CD4-positive, alpha-beta T cell treated with Interleukin-6 for 4 hours (primary cell): ENCODE data around the gene ATXN7L1.

ENCODE experiments used
- DNase-seq: peaks from one replicate; pipeline ENCODE4 v3.0.0-alpha.2; 2020; ENCODE audit warnings: mixed read lengths

Gene ATXN7L1

DNA sequence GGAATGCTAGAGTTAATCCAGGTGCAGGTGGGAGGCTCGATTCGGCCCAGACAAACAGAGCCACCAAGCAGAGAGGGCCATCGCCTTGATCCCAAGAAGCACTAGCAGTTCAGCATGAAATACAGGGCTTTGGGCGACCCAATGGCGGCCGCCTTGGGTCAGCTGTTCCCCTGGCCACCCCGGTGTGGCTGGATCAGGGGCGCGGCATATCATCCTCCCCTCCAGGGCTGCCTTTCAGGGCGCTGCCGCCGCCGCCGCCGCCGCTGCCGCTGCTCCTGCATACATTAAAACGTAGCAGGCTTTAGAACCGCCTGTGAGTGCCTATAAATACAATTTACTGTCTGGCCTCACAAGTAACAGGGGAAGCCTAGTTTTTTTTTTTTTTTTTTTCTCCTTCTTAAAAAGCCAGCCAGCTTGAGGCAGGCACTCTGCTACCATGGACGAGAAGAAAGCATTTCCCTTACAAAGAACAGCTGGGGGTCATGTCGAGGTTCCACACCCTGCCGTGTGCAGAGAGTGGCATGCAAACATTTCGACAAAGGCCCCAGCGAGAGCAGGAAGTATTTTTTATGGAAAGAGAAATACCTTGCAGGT is 237.4 kb downstream of the ATXN7L1 start:
- DNase-seq, result no peak

DNA sequence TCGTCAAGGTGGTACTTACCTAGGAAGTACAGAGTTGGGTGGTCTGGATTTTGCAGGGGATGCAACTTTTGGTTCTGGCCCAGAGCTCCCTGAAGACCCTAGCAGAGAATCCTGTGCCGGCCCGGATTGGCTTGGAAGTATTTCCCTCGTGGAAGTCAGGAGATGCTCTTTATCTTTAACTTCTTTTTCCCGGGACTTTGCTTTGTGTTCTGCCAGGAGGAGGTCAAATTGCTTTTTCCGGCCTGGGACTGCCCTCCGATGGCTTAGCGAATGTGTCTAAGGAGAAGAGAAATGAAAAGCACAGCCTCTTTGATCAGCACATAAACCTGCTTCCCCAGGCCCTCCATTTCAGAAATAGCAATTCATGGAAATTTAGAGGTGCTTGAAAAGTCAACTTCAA is 238.1 kb downstream of the ATXN7L1 start:
- DNase-seq, result no peak

DNA sequence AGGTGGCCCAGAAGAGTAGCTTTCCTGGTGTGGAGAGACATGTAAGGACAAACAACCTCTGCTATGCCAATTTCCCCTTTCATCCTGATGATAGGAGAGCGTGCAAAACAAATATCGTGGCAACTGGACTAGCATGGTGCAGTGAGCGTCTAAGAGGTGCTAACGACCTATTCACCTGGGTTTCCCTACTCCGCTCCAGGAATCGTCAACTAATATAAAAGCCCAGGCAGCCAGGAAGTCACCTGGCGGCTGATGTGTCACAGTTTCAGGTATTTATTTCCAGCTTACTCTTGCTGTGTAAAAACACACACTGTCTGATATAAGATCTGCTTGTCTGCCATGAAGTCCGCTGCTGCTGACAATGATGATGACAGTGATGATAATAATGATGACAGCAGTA is 238.6 kb downstream of the ATXN7L1 start:
- DNase-seq, result no peak

DNA sequence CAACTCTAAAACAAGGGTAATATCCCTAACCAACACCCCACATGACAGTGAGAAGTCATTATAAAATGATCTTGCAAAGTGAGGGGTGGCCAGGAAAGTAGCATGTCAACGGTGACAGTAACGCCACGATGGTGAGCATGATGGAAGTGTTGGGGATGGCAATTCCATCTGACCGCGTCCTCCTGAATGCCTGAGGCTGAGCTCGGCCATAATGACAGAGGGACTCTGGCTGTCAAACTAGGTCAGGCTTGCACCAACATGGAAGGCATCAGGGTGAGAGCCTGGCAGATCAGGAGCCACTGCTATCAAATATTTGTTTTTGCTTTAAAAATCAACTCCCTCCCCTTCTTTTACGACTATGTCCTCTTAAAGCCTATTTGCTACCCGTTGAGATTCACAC is 239.4 kb downstream of the ATXN7L1 start:
- no peak for DNase-seq

DNA sequence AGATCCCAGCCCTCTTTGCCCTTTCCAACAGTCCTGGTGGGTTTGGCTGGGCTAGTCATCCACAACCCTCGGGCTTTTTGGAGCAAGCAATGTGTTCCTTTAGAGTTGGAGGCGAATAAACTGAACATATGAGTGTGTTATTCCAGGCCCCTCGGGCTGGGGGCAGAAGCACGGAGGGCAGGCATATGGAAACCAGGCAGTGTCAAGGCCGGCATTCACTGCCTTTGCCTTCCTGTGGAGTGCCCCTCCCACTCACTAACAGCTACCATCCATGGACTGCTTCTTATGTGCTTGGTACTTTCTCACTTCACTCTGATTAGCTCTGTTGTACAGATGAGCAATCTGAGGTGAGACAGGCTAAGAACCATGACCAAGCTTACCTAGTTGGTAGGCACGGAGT is 241.2 kb downstream of the ATXN7L1 start:
- DNase-seq, result no peak

DNA sequence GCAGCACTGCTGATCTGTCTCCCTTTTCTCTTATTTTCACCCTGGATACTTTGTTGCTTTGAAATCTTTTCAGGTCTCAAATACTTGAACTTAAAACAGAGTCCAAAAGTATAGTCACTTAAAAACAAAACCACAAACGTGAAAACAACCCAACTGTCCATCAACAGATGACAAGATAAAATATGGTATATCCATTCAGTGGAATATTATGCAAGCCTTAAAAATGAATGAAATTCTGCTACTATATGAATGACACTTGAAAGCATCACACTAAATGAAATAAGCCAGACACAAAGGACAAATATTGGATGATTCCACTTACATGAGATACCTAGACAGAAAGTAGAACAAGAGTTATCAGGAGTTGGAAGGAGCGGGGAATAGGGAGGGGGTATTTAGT is 250.4 kb downstream of the ATXN7L1 start:
- DNase-seq, result no peak

DNA sequence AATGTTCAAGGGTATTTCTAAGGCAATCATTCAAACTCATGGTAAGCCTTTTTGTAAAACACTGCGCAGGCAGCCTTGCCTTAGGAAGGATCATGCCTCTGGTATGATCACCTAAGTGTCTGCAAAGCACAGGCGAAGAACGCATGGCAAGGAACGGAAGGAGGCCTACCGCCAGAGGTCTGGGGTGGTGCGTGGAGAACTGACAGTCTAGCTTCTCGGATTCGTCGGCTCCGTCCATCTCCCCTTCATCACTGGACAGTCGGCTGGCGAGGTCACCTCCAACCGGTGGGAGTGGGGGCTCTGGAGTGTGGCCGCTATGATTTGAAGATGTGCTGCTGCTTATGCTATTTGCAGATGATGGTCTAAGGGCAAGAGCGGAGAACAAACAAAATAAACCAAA is 252.5 kb downstream of the ATXN7L1 start:
- DNase-seq, result no peak

DNA sequence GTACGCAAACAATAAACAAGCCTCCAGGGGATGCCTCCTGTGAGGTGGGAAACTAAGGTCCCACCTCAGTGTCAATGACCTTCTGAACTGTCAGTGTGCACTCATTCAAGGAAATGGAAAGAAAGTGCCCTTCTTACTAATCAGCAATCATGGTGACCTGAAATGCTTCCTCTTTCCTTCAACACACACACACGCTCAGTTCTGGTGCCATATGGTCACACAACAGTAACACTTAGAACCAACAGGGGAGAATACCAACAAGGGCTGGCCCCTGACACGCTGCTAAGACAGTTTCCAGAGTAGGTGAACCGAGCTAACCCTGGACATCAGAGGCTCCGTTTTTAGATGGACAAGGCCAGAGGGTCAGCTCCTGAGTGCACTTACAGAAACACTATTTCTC is 253.0 kb downstream of the ATXN7L1 start:
- no peak for DNase-seq

DNA sequence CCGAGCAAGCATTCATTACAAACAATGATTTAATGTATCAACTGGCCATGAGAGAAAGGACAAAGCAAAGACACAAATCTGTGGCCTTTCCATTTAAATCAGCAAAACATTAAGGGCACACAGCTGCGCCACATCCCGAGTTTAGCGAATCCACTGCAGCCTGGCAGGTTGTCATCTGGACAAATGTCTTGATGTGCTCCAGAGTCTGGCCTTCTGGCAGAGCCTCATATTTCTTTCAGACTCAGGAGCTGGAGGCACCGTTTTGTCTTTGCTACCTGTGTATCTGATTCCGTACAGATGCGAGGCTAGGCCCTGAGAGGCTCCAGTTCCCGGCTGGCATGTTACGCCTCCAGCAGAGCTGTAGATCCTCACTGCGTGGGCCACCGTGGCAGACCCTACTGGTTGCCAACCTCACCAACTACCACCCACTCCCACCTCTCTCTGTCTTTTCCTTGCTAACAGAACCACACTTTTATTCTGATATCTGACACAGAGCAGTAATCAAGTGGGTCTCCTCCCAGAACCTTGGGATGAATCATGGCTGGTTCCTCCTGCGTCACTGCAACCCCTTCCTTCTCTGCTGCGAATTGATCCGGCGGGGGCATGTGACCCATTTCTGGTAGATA is 254.2 kb downstream of the ATXN7L1 start:
- no peak for DNase-seq

DNA sequence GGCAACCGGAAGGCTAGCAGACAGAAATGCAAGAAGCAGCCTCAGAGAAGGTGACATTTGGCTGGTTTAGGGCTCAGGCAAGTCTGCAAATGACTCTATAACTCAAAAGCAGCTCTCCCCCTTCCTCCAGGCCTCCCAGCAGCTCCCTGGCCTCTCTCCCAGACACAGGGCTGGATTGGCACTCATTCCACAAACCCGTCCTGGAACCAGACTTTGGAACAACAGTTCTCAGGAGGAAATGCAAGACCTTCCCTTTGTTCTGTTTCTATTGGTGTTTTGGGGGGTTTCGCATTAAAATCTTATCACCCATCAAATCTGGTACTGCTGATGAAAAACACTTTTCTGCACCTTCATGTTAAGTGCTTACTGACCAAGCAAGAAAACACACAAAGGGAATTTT is 254.8 kb downstream of the ATXN7L1 start:
- no peak for DNase-seq

DNA sequence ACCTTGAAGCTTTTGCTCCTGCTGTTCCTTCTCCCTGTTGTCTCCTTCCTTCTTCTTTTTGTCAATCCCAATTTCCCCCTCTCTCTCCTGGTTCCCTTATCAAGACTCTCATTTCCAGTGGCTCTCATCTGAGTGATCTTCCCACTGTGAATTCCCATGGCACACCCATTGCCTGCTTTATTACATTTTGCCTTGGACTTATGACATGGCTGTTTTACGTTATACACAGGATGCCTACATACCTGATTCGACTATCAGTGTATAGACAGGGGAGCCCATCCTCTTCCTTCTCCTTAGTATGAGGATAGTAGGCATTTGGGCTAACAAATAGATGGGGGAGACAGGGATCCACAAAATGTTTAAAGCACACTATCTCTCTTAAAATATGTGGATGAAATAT is 255.2 kb downstream of the ATXN7L1 start:
- DNase-seq, result no peak

DNA sequence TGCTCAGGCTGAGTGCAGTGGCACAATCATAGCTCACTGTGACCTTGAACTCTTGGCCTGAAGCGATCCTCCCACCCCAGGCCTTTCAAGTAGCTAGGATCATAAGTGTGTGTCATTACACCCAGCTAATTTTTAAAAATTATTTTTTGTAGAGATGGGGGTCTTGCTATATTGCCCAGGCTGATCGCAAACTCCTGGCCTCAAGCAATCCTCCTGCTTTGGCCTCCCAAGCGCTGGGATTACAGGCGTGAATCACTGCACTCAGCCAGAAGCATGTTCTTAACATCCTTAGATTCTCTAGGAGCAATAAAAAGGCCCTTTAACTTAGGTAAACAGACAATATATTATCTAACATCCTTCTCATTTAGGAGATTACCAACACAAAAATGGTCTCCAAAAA is 256.8 kb downstream of the ATXN7L1 start:
- no peak for DNase-seq

DNA sequence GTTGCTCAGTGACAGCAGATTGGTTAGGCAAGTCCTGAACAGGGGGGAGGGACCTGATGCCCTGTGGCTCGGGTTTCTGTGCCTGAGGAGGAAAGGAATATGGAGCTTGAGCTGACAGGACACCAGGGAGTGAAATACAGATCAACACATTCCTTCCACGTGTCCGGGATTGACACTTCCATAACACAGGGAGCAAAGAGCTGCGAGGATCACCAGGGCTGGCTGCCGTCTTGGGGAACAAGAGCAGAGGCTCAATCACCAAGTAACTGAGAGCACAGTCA is 258.4 kb downstream of the ATXN7L1 start:
- no peak for DNase-seq

DNA sequence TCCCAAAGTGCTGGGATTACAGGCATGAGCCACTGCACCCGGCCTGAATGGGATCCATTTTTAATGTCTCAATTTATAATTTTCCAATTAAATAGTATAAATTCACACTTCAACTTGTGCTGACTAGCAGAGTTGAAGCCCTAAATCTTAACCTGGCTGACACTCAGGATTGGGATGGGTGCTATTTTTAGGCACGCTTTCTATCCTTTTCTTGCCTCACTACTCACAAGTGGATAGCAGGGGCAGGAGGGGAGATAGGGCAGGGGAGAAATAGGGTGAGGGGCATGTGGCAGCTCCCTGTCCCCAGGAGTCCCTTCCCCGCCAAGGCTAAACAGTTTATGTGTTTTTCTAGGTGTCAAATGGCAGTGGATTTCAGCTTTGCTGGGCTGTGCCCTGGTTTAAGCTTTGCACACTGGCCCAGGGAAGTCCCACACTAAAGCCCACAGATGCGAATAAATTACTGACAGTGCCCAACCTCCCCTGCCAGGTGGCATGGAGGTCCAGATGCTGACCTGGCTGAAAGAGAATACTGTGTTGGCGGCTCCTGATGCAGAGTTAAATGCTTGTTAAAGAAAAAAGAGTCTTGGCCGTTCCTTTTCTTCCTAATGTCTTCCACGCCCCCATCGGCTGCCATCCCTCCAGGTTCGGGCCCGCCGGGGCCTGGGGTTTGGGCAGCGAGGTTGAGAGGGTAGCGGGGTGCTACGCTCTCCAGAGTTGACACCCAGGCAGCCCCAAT is 259.0 kb downstream of the ATXN7L1 start:
- DNase-seq, result no peak

DNA sequence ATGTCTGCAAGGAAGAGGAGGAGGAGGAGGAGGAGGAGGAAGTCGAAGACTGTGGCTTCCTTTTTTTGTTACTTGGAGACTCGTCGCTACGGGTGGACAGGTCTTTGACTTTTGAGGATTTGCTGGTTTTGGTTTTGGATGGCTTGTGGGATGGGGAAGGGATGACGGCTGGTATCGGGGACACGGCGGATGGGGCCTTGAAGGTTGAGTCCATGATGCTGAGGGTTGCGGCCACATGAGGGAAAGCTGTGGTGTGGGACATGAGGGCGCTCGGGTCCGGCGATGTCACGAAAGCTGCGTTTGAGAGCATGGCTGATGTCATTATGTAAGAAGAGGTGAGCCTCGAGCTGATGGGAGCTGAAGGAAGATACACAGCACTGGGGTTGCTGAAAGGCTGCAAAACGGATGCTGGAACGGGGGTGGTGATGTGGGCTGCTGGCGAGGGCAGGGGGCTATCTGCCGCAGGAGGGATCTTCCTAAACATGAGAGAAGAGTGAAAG is 262.0 kb downstream of the ATXN7L1 start:
- no peak for DNase-seq

DNA sequence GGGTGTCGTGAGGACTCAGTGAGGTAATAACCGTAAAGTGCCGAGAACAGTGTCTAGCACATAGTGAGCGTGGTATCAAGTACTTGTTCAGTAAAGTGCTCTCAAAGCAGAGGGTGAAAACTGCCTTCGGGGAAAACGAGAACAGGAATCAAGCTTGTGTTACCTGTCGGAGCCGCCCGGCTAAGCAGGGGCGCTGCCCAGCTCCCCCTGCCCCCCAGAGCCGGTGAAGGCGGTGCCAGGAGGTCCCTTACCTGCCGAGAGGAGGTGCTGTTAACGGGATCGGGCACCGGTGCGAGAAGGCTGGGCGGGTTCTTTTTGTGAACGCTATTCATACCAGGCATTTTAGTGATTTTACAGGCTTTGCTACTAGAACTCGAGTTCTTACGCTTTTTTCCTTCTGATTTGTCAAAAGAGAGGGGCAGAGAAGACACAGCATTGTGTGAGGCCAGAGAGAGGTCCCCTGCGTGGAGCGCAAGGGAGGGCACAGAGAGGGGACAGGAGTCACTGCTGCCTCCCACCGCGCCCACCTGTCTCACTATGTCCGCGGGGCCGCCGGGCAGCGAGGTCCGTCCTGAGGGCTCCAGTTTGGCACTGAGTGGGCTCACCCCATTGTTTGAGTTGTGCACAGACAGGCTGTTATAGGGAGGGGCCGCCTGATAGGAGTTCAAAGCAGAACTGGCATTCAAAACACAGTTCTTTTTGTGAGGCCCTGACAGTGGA is 262.6 kb downstream of the ATXN7L1 start:
- DNase-seq, result no peak

DNA sequence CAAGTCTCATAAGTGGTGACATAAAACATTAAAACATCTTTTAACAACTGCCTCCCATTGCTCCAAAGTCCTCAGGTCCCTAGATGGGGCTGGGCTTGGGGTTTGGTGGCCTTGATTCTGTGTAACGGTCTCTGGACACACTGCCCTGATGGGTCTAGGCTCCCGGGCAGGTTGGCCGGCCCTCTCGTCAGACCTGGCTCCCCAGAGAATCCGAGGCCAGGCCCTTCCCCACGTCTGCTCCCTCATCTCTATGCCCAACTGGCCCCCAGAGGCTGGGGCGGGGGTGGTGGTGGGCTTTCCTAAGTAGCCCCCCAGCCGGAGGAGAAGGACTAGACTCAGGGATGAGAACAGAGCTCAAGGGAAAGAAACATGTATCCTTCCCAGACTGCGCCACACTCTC is 263.6 kb downstream of the ATXN7L1 start:
- no peak for DNase-seq

DNA sequence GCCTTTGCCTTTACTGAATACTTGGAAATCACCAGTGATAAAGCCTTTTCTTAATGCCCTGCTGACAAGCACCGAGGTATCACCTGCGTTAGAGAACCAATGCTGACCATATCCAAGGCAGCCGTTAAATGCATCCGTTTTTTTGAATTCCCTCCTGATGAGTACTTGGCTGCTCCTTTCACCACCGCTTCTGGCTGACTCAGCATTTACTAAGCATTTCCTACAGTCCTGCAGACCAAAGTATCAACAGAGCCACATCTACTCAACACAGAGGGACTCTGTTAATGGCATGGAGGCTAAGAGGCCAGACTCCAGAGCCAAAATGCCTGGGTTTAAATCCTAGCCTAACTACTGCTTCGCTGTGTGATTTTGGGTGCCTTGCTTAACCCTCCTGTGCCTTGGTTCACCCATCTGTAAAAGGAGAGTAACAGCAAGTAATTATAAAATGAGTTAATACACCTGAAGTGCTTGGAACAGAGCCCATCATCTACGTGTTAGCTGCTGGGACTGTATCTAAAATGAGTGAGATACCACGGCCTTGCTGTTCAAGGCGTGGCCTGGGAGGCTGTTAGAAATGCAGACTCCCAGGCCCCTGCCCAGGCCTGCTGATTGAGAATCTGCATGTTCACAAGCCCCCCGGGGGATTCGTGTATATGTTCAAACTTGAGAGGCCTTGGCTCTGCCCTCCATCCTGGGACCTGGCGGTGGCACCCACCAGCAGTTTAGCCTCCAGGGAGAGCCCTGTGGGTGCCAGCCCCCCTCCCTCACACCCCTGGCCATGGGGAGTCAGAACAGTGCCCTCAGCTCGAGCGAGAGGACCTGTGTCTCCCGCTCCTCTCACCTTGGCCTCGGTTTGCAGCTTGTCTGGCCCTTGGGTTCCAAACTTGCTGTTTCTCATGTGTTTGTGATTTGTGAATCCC is 264.3 kb downstream of the ATXN7L1 start:
- no peak for DNase-seq

DNA sequence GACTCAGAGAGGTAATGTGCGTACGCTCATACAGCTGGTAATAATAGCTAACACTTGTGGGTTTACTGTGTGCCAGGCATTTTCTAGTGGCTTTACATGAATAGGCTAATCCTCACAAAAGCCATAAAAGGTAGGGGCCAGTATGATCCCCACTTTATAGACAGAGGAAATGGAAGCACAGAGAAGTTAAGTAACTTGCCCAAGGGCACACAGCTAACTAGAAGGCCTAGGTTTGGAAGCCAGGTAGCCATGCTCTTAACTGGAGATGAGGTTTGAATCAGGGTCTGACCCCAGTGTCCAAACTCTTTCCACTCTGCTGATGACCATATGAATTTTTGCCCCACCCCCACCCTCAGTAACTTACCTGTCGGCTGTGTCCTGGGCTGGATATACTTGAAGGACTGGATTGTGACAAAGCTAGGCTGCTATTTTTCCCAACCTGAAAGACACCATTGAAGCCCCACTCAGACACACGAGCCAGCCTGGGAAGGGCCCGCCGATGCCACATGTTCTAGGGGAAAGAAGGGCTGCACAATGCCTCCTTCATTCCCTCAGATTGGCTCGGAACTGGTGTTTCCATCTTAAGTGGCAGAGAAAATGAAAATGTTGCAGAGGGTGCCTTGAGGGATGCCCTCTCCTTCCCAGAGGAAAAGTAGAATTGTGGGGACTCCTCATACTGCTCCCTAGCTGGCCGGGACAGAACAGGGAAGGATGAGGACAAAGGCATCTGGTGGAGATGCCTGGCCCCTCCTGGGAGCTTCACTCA is 266.1 kb downstream of the ATXN7L1 start:
- DNase-seq, result no peak

DNA sequence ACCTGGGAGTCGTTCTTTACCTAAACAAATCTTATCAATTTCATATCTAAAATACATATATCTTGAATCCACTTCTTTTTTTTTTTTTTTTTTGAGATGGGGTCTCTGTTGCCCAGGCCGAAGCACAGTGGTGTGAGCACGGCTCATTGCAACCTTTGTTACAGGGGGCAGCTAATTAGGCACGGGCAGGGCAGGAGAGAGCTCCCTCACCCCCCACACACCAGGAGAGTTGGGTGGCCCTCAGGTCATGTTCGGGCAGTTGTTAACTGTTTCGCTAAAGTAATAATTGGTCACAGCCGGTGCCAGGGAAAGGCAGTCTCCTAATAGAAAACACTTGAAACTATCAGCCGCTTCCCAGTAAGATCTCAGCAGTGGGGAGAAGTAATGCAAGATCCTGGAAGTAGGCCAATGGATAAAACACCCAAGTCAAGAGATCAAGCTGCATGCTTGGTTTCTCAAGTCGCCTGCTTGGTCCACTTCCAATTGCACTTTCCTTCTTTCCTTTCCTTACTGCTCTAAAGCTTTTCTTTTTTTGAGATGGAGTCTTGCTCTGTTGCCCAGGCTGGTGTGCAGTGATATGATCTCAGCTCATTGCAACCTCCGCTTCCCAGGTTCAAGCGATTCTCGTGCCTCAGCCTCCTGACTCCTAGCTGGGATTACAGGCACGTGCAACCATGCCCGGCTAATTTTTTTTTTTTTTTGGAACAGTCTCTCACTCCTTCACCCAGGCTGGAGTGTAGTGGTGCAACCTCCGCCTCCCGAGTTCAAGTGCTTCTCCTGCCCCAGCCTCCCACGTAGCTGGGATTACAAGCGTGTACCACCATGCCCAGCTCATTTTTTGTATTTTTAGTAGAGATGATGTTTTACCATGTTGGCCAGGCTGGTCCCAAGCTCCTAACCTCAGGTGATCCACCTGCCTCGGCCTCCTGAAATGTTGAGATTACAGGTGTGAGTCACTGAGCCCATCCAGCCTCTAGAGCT is 273.8 kb downstream of the ATXN7L1 start:
- DNase-seq, result no peak
